LNCAP (cell line): ENCODE data around the gene RHBDL2.

ENCODE experiments used
- CTCF ChIP-seq: fragments of 450-650 bp; IDR thresholded peaks from 2 replicates; pipeline ENCODE4 v1.5.1; 2017; ENCODE audit warnings: mild to moderate bottlenecking

RHBDL2 gene

GRCh38 chr1:38865112-38865715 lies 76.4 kb downstream of the RHBDL2 start:
- TF ChIP-seq CTCF = no peak

- no peak for TF ChIP-seq CTCF
Measured at GRCh38 chr1:38860454-38860795, 81.2 kb downstream of the RHBDL2 start.

GRCh38 chr1:38859561-38860453 lies 81.8 kb downstream of the RHBDL2 start, which contains the start of gene RRAGC:
TSS of gene RRAGC (minus strand) at chr1:38859772. CDS start at chr1:38859646, 126 bp downstream.
- TF ChIP-seq CTCF = no peak

- no peak for TF ChIP-seq CTCF
Measured at GRCh38 chr1:38858833-38859560, 82.6 kb downstream of the RHBDL2 start.

GRCh38 chr1:38852780-38853179 lies 88.8 kb downstream of the RHBDL2 start:
- TF ChIP-seq CTCF = no peak

- no peak for TF ChIP-seq CTCF
Measured at GRCh38 chr1:38848071-38848470, 93.6 kb downstream of the RHBDL2 start.

- no peak for TF ChIP-seq CTCF
Measured at GRCh38 chr1:38846210-38846609, 95.4 kb downstream of the RHBDL2 start.
